Medulla oblongata (tissue), 1 donor: ENCODE results near the gene IQCE.
A peak's percentile ranks its signal among the peaks of the same experiment; 100 is the strongest.
"Not testable (repeated sequence)": the region's sequence is repeated elsewhere in the genome, so short reads cannot be mapped to it uniquely, and the experiment has no call there.

Source experiments
- DNase-seq: peaks from one replicate; pipeline ENCODE4 v3.0.0-alpha.2; 2015; ENCODE audit errors: extremely low spot score

The IQCE gene

DNA sequence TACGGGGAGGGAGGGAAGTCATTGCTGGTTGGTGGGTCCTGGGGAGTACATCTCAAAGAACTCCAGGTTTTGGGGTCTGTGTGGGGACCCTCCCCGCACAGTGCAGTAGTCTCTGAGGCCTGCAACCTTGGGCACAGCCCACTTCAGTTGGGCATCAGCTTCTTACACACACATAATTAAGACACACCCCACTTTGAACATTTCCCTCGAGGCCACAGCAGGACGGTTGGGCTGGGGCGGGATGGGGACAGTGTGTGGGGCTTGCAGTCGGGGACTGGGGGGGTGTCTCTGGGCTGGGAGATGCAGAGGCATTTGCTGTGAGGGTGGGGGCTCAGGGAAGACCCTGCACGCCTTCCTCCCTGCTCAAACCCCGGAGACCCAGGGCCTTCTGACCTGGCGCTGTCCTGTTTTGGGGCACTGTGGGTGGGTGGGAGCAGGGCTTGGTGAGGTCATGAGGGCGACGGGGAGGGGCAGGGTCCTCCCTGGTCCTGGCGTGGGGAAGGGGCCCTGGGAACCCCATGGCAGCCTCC is 38.0 kb upstream of the IQCE start:
- no peak for DNase-seq

DNA sequence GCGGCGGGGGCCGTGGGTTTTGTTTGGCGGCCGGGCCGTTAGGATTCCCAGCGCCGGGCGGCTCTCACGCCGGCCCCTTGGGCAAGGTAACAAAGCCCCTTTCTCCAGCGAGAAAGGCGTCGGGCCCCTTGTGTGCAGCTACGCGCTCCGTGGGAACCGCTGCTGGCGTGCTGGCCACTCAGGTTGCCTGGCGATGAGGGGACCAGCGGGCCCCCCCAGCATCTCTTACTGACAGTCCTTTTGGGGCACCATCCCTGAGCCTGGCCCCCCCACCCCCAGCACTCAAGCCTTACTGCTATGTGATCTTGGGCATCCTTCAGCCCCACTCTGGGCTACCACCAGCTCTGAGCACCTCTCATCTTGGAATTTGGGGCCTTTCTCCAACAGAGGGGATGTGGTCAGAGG is 37.4 kb upstream of the IQCE start:
- no peak for DNase-seq

DNA sequence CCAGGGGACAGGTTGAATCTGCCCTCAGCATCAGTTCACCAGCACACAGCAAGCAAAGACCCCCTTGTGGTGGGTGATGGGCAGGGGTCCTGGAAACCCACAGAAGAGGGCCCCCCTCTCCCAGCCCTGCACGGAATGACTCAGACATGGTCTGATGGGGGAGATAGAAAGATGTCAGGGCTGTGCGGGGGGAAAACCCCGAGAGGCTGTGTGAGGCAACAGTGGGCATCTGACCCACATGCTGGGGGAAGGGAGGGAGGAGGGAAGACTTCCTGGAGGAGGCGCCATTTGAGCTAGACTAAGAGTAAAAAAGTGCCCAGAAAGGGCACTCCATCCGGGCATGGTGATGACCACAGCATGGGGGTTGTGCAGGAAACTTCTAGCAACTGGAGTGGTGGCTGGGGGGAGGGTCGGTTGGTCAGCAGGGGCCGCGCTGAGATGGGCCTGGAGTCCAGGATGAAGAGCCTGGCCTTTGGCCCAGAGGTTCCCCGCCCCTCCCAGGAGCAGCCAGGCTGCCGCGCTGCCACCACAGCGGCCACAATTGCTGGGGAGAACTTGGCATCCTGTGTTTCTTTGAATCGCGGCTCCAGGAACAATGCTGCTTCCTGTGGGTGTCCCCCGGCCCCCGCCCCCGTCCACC is 36.7 kb upstream of the IQCE start:
- peak; percentile 50 for DNase-seq

- no peak for DNase-seq
These were observed 35.9 kb upstream of the IQCE start for GRCh38 chr7:2522780-2523433.

GRCh38 chr7:2523461-2523936 is 35.3 kb upstream of the IQCE start:
- DNase-seq, result no peak

GRCh38 chr7:2523941-2524807 is 34.6 kb upstream of the IQCE start:
- peak; percentile 95 for DNase-seq

GRCh38 chr7:2524808-2525657 is 33.7 kb upstream of the IQCE start:
- DNase-seq, result no peak

DNA sequence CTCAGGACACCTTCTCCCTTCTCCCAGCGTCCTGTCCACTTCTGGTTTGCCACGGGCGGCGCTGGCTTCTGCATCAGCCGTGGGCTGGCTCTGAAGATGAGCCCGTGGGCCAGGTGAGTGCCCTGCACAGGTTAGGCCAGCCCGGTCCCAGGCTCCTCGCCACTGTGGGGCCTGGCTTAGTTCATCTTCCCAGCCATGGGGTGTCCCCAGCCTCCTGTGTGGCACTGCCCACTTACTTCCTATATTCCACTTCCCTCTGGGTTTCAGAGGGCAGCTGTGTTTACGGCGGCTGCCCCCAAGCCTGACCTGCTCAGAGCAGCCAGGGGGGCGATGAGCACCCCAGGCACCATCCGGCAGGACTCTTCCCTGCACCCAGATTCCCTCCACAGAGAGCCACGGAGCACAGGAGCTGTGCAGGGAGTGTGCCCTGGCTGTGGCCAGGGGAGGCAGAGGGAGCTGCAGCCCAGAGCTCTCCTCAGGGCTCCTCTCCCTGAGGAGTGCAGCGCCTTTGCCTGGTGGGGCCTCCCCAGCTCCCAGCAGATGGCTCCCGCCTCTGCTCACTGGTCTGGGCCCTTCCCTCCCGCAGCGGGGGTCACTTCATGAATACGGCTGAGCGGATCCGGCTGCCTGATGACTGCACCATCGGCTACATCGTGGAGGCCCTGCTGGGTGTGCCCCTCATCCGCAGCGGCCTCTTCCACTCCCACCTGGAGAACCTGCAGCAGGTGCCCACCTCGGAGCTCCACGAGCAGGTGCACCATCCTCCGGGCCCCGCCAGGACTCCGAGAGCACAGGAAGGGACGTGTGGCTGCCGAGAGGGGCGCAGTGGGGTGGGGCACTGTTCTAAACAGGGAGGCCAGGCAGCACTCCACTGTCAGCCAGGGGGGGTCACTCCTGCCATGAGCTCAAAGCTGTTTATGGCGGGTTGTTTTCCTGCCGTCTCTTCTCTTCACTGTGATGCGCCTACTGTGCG is 32.8 kb upstream of the IQCE start:
- DNase-seq, result peak; percentile 28

GRCh38 chr7:2526659-2527504 is 31.9 kb upstream of the IQCE start:
- no peak for DNase-seq

DNA sequence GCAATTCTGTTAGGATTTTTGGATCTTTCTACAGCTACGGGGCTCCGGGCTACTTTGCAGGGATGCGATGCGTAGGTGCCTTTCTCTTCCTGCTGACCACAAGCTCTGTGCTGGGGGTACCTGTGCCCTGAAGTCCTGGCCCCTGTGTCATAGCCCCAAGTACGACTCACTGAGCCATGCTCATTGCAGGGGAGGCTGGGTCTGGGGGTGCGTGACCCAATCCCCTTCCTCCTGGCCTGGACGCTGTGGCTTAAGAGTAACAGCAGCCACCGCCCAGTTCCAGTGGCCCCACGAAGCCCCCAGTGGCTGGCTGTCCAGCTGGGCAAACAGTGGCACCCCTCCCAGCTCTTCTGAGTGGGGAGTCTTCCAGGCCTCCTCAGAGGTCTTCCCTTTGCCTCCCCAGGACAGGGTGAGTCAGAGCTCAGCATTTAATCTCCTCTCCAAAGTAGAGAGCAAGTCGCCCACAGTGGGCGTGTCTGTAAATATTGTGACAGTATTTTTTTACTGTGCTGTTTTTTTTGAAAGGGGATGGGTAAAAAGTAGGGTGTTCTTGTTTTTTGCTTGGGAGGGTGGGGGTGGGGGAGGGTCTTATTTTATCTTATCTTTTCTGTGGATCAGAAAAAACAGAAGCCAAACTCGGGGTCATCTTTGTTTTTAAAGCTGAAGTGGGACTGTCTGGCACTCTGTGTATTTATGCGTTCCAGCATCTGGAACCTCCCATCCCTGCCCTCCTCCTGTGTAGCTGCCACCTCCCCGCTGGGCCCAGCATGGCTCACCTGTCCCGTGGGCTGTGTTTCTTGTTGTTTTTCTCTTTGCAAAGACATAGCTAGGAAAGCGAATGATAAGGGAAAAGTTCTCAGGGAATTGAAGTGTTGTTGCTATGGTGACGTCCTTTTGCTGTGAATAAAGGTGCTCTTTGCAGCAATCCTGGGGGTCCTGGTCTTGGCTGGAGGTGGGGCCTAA is 31.0 kb upstream of the IQCE start:
- no peak for DNase-seq

GRCh38 chr7:2528481-2529095 is 30.2 kb upstream of the IQCE start:
- DNase-seq, result no peak

- peak; percentile 81 for DNase-seq
These were observed 29.4 kb upstream of the IQCE start for GRCh38 chr7:2529161-2530070.

DNA sequence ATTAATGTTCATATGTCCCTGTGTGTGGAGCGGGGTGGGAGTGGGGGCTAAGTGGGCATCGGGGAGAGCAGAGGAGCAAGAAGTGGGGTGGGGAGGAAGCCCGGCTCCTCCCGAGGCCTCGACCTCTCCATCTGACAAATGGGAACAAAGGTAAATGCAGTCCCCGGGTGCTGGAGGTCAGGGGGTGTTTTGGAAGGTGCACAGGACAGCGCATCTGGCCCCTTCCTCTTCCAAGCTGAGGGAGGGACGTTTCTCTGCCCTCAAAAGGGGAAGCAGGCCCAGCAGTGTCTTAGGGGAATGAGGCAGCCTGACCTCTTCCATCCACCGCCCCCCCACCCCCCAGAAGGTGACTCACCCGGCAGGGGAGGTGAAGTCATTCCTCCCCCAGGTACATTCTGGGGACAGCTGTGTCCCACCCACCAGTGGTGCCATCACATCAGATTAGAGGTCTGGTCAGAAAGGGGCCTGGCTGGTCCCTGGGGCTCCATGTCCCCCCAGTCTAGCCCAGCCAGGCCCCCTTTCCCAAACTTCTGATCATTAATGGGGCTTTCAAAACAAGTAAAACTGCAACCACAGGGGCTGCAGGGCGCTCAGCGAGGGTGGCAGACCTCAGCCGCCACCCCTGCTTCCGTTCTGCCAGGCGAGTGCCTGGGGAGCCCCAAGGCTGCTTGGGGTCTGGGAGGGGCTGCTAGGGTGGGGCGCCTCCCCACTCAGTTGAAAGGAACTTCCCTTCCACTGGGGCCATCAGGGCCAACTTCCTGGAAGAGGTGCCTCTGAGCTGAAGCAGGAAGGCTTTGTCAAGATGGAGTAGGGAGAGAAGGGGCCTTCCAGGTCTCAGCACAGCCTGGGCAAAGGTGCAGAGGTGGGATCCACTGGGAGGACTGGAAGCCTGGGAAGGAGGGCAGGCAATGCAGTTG is 28.4 kb upstream of the IQCE start:
- peak; percentile 65 for DNase-seq

- not testable (repeated sequence) for DNase-seq
These were observed 27.6 kb upstream of the IQCE start for GRCh38 chr7:2530994-2531795.

DNA sequence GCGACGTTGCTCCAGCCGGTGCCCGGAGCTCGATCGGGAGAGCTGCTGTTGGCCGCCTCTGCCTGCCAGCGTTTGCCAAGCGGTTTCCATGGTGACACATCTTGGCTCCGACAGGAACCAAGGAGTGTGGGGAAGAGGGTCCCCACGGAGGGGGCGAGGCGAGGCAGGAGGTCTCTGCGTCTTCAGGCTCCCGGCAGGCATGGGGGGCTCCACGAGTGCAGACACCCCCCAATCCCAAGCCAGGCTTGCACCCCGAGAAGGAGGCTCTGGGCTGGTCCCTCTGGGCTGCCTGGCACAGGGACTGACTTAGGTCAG is 27.0 kb upstream of the IQCE start:
- not testable (repeated sequence) for DNase-seq
